PC-9 (cell line): Measurements from ENCODE around the gene CNTN1. TPM values are rescaled to one million over a fixed set of nuclear protein-coding genes. Genes with fewer than 3 reads are reported as not detected.

Experiments used
- BruUV-seq: library from RNA; stranded (reverse); fragments of 400-500 nt; replicated peaks from 2 replicates; lab custom pipeline; 2021; lab: Mats Ljungman, UMichigan
- CTCF ChIA-PET: fragments of 300-600 bp; sonication (Branson Sonifier 250); formaldehyde crosslinking; loops from one replicate; lab custom pipeline; 2022; ENCODE audit warnings: antibody characterized with exemption; lab: Charles Lee
- POLR2A ChIA-PET: fragments of 300-600 bp; sonication (Branson Sonifier 250); formaldehyde crosslinking; loops from one replicate; lab custom pipeline; 2022; ENCODE audit warnings: antibody characterized with exemption; ENCODE audit not compliant: unreplicated experiment; lab: Charles Lee
- DNase-seq, 2 experiments: peaks; one replicate each; pipeline versions ENCODE4 v3.0.0 to v3.0.0-alpha.2; 2015 to 2022; ENCODE audit warnings: mixed read lengths in 1 of 2
- H2AFZ ChIP-seq: fragments of 200-600 bp; sonication (generic); 2 replicates; pipeline ENCODE4 v1.8.1; 2017; ENCODE audit warnings: antibody characterized with exemption
- H3F3A ChIP-seq: fragments of 200-600 bp; sonication (generic); 2 replicates; pipeline ENCODE4 v1.8.1; 2017; ENCODE audit warnings: antibody characterized with exemption, mild to moderate bottlenecking, low read depth; ENCODE audit not compliant: insufficient read depth
- H3K27ac ChIP-seq: fragments of 200-600 bp; sonication (generic); 2 replicates; pipeline ENCODE4 v1.6.1; 2016; ENCODE audit warnings: mixed run types
- H3K27me3 ChIP-seq: fragments of 200-600 bp; sonication (generic); 2 replicates; pipeline ENCODE4 v1.6.1; 2016; ENCODE audit warnings: low read depth, mixed run types; ENCODE audit not compliant: insufficient read depth
- H3K36me3 ChIP-seq: fragments of 200-600 bp; sonication (generic); 2 replicates; pipeline ENCODE4 v1.6.1; 2016; ENCODE audit warnings: low read depth, mixed run types
- H3K4me1 ChIP-seq: fragments of 200-600 bp; sonication (generic); replicated peaks from 2 replicates; pipeline ENCODE4 v1.6.1; 2016; ENCODE audit warnings: mixed run types; ENCODE audit not compliant: insufficient read depth
- H3K4me2 ChIP-seq: fragments of 200-600 bp; sonication (generic); 2 replicates; pipeline ENCODE4 v1.6.1; 2017; ENCODE audit warnings: mixed run types
- H3K4me3 ChIP-seq: fragments of 200-600 bp; sonication (generic); 2 replicates; pipeline ENCODE4 v1.6.1; 2016; ENCODE audit warnings: mixed run types
- H3K79me2 ChIP-seq: fragments of 200-600 bp; sonication (generic); 2 replicates; pipeline ENCODE4 v1.6.1; 2017; ENCODE audit warnings: low read depth, mixed run types
- H3K9me2 ChIP-seq: fragments of 200-600 bp; sonication (generic); 2 replicates; pipeline ENCODE4 v1.8.1; 2017; ENCODE audit warnings: mild to moderate bottlenecking; ENCODE audit not compliant: insufficient read depth
- H3K9me3 ChIP-seq: fragments of 200-600 bp; sonication (generic); 2 replicates; pipeline ENCODE4 v1.8.1; 2016; ENCODE audit warnings: low read depth; ENCODE audit not compliant: insufficient read depth
- H4K20me1 ChIP-seq: fragments of 200-600 bp; sonication (generic); 2 replicates; pipeline ENCODE4 v1.8.1; 2017; ENCODE audit not compliant: insufficient read depth
- CTCF ChIP-seq: fragments of 200-600 bp; sonication (generic); conservative IDR thresholded peaks from 2 replicates; pipeline ENCODE4 v1.6.1; 2017; ENCODE audit warnings: mixed run types, antibody characterized with exemption, mild to moderate bottlenecking, moderate library complexity
- EZH2 ChIP-seq: fragments of 200-600 bp; sonication (generic); IDR thresholded peaks from 2 replicates; pipeline ENCODE4 v1.8.0; 2017; ENCODE audit warnings: antibody characterized with exemption, low read depth
- intact Hi-C: fragments of 100-400 bp; cut with micrococcal nuclease; formaldehyde crosslinking; loops from one replicate; pipeline ENCODE4 v1.10.0; 2022; ENCODE audit not compliant: unreplicated experiment
- total RNA-seq: library from RNA; stranded (reverse); gene quantifications from 2 replicates; pipeline ENCODE4 v1.2.3, GENCODE V29; 2021

Gene CNTN1
- total RNA-seq, 1 experiment from 2014 or later, result 0.37 TPM

- BruUV-seq, result no TSS peak
- no peaks in the 10 kb centered on the region for H3K27me3 ChIP-seq
- H3K4me1 ChIP-seq, result no peaks in the 10 kb centered on the region
- no peak for DNase-seq
- H3K79me2 ChIP-seq, result no peaks in the 10 kb centered on the region
- H3F3A ChIP-seq, result no peaks in the 10 kb centered on the region
- H4K20me1 ChIP-seq, result no peaks in the 10 kb centered on the region
- TF ChIP-seq CTCF (no peak), EZH2 (no peak)
- H2AFZ ChIP-seq, result no peak overlapping the region
- no peaks in the 10 kb centered on the region for H3K9me2 ChIP-seq
- no peak overlapping the region for H3K27ac ChIP-seq
- POLR2A ChIA-PET, result no interaction called here
- no peaks in the 10 kb centered on the region for H3K36me3 ChIP-seq
- no peaks in the 10 kb centered on the region for H3K9me3 ChIP-seq
- H3K4me3 ChIP-seq, result no peak overlapping the region
- intact Hi-C loops, result no loop called here
- CTCF ChIA-PET, result no interaction called here
- H3K4me2 ChIP-seq, result no peak overlapping the region
These were observed 369.0 kb downstream of the CNTN1 start for GRCh38 chr12:41061192-41061591.

DNA sequence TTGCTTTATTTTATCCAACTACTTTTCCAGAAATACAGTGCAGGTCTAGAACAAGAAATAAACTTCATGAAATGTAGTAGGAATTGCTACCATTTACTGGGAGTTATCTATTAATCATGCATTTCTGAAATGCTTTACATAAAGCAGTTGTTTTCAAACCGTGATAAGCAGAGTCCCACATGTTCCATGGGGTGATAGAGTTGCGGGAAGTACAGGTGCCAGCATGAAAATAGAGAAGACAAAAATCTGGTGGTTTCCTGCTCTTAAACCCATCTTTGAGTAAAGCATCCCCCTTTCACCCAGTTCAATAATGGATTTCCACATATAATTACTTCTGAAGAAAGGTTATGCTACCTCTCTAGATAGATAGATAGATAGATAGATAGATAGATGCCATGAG, 372.2 kb downstream of the CNTN1 start:
- POLR2A ChIA-PET, result no interaction called here
- CTCF ChIA-PET, result no interaction called here
- BruUV-seq, result no TSS peak

GRCh38 chr12:41067941-41068645, 375.9 kb downstream of the CNTN1 start:
- H3K4me1 ChIP-seq, result no peaks in the 10 kb centered on the region
- no peaks in the 10 kb centered on the region for H3K79me2 ChIP-seq
- H3K36me3 ChIP-seq, result no peaks in the 10 kb centered on the region
- no peak for TF ChIP-seq EZH2
- TF ChIP-seq CTCF, result no peak
- H2AFZ ChIP-seq, result no peak overlapping the region
- no peaks in the 10 kb centered on the region for H4K20me1 ChIP-seq
- POLR2A ChIA-PET, result no interaction called here
- H3K4me2 ChIP-seq, result no peak overlapping the region
- no peak overlapping the region for H3K4me3 ChIP-seq
- CTCF ChIA-PET, result no interaction called here
- DNase-seq, result no peak
- no peaks in the 10 kb centered on the region for H3F3A ChIP-seq
- intact Hi-C loops, result no loop called here
- no peaks in the 10 kb centered on the region for H3K27me3 ChIP-seq
- BruUV-seq, result no TSS peak
- no peaks in the 10 kb centered on the region for H3K9me3 ChIP-seq
- no peak overlapping the region for H3K27ac ChIP-seq
- no peaks in the 10 kb centered on the region for H3K9me2 ChIP-seq

More for the DNA sequence above, 372.2 kb downstream of the CNTN1 start:
- no peak overlapping the region for H2AFZ ChIP-seq
- H3K27me3 ChIP-seq, result no peaks in the 10 kb centered on the region
- H3K4me2 ChIP-seq, result no peak overlapping the region
- H3K27ac ChIP-seq, result no peak overlapping the region
- H4K20me1 ChIP-seq, result no peaks in the 10 kb centered on the region
- DNase-seq, result no peak
- no peaks in the 10 kb centered on the region for H3K4me1 ChIP-seq
- H3K79me2 ChIP-seq, result no peaks in the 10 kb centered on the region
- no peaks in the 10 kb centered on the region for H3F3A ChIP-seq
- intact Hi-C loops, result no loop called here
- no peak overlapping the region for H3K4me3 ChIP-seq
- TF ChIP-seq EZH2 (no peak), CTCF (no peak)
- H3K9me3 ChIP-seq, result no peaks in the 10 kb centered on the region
- H3K9me2 ChIP-seq, result no peaks in the 10 kb centered on the region
- no peaks in the 10 kb centered on the region for H3K36me3 ChIP-seq
